ENCODE measurements around the gene RASGRF2.

Gene RASGRF2

GRCh38 chr5:80921026-80921425 is 39.1 kb upstream of the RASGRF2 start:
- no peak overlapping the region for H3K27ac ChIP-seq
- TF ChIP-seq CTCF (IDR thresholded peaks at IDR 0.05), result no peak
- no peak for TF ChIP-seq ZFX (IDR thresholded peaks at IDR 0.05; ENCODE audit: borderline replicate concordance)

- no peak overlapping the region for H3K27ac ChIP-seq
- TF ChIP-seq ZFX (IDR thresholded peaks at IDR 0.05; ENCODE audit: borderline replicate concordance) (no peak), CTCF (IDR thresholded peaks at IDR 0.05) (no peak)
These were observed 34.2 kb upstream of the RASGRF2 start for GRCh38 chr5:80925931-80926330.

GRCh38 chr5:80926536-80926935 is 33.6 kb upstream of the RASGRF2 start:
- TF ChIP-seq CTCF (IDR thresholded peaks at IDR 0.05) (no peak), ZFX (IDR thresholded peaks at IDR 0.05; ENCODE audit: borderline replicate concordance) (no peak)
- H3K27ac ChIP-seq, result no peak overlapping the region

GRCh38 chr5:80926979-80927656 is 33.0 kb upstream of the RASGRF2 start:
- TF ChIP-seq CTCF (IDR thresholded peaks at IDR 0.05) (no peak), ZFX (IDR thresholded peaks at IDR 0.05; ENCODE audit: borderline replicate concordance) (no peak)

GRCh38 chr5:80928073-80928472 is 32.1 kb upstream of the RASGRF2 start:
- H3K27ac ChIP-seq, result no peak overlapping the region

More at GRCh38 chr5:80926979-80927656, 33.0 kb upstream of the RASGRF2 start:
- H3K27ac ChIP-seq, result no peak overlapping the region

GRCh38 chr5:80930940-80931339 is 29.2 kb upstream of the RASGRF2 start:
- TF ChIP-seq CTCF (IDR thresholded peaks at IDR 0.05) (no peak), ZFX (IDR thresholded peaks at IDR 0.05; ENCODE audit: borderline replicate concordance) (no peak)
- no peak overlapping the region for H3K27ac ChIP-seq

More at GRCh38 chr5:80928073-80928472, 32.1 kb upstream of the RASGRF2 start:
- TF ChIP-seq CTCF (IDR thresholded peaks at IDR 0.05), result no peak
- TF ChIP-seq ZFX (IDR thresholded peaks at IDR 0.05; ENCODE audit: borderline replicate concordance), result no peak

GRCh38 chr5:80931411-80931810 is 28.8 kb upstream of the RASGRF2 start:
- TF ChIP-seq CTCF (IDR thresholded peaks at IDR 0.05) (no peak), ZFX (IDR thresholded peaks at IDR 0.05; ENCODE audit: borderline replicate concordance) (no peak)
- no peak overlapping the region for H3K27ac ChIP-seq
